ENCODE measurements around the gene ZNF581.
A peak's percentile ranks its signal among the peaks of the same experiment; 100 is the strongest.

The ZNF581 gene

GRCh38 chr19:55683449-55684261 lies 40.2 kb downstream of the ZNF581 start:
- DNase-seq = no peak

GRCh38 chr19:55684946-55685681 lies 41.7 kb downstream of the ZNF581 start:
- DNase-seq = no peak

- DNase-seq = no peak
Observed at GRCh38 chr19:55685776-55686175, 42.3 kb downstream of the ZNF581 start.

DNA sequence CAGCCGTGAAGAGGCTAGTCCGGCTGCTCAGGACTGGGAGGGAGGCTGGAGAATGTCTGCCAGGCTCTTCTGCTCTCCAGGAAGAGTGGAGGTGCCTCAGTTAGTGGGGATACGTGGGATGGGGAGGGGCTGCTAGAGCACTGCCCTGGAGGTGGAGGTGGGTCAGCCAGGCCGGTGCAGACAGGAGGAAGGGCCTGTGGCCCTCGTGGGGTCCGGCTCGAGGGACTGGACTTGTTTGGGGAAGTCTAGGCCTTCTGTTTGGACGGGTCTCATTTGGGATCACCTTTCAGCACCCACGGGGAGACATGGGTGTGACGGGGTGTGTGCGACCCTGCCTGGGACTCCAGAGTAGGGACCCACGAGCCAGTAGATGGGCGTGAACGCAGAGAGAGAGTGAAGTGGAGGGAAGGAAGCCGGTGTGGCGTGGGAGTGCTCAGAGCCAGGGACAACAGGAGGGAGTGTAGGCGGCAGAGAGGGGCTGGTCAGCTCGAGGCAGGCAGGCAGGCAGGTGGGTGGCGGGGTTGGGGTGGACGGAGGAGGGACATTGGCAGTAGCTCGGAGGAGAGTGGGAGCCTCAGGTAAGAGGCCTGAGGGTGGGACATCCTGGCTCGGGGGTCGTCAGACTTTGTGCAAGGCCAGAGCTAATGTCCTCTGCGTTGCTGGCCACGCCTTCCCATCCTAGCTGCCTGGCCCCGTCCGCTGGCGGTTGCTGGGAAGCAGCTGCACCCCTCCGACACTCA lies 43.0 kb downstream of the ZNF581 start:
- DNase-seq = no peak

DNA sequence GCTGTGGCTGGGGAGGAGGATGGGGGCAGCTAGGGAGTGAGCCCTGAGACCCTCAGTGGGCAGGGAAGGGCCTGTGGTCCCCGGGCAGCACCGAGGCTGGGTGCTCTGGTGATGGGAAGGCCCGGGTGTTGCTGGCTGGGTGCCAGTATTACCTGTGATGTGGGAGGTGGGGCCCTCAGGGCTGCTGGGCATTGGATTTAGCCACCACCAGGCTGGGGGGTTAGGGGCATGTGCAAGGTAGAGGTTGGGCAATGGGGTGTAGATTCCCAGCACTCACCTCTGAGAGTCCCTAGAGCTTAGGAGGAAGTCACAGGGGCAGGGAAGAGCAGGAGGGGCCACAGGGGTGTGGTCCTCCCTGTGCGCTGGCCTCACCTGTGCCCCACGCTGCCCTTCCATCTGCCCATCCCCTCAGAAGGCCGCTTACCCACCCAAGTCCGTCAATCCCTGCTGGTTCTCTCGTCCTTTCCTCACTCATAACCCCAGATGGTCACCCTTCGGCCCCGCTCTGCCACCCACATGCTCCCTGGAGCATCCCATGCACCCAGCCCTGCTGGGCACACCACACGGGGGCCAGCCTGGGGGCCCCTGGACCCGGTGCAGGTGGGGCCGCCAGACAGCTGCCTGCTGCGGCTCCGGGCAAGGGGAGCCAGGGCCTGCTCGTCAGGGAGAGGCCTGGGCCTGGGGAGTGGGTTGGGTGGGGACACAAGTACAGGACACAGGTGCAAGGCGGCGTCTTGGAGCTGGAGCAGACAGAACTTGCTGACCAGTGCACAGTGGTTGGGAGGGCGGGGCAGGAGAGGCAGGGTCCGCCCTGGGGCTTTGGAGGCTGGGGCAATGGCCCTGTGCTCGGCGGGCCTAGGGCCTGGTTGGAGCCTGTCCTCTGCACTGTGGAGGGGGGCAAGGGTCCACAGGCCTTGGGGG lies 44.1 kb downstream of the ZNF581 start:
- DNase-seq = no peak

DNA sequence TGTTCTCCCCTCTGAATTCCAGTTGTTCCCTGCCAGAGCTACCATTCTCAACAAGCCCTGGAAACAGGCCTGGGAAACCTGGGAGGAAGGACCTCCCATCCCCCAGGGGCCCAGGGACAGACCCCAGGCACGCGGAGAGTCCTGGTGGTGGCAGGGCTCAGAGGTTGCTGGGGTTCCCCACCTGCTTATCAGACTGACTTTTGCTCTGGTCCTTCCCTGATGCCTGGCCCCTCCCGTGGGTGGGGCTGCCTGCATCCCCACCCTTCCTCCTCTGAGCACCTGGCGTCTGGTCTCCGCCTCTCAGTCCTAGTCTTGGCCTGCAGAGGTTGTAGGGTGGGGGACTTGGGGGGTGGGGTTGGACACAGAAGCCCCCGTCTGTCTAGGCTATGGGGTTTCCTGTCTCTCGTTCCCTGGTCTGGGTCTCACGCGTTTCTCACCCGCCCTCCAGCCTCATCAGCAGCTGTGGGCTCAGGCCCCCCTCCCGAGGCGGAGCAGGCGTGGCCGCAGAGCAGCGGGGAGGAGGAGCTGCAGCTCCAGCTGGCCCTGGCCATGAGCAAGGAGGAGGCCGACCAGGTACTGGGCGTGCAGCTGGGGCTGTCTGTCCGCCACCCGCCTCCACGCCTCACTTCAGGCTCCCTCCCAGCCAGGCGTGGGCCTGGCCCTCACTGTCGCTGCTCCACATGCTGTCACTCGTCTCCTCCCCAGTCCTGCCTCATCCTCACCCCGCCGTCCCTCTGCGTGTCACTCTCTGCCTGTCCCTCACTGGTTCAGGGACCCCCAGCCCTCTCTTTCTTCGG lies 45.2 kb downstream of the ZNF581 start:
- peak; percentile 50 for DNase-seq

- no peak for DNase-seq
Observed at GRCh38 chr19:55689411-55690108, 46.1 kb downstream of the ZNF581 start.

- DNase-seq = no peak
Observed at GRCh38 chr19:55690109-55690768, 46.8 kb downstream of the ZNF581 start.

DNA sequence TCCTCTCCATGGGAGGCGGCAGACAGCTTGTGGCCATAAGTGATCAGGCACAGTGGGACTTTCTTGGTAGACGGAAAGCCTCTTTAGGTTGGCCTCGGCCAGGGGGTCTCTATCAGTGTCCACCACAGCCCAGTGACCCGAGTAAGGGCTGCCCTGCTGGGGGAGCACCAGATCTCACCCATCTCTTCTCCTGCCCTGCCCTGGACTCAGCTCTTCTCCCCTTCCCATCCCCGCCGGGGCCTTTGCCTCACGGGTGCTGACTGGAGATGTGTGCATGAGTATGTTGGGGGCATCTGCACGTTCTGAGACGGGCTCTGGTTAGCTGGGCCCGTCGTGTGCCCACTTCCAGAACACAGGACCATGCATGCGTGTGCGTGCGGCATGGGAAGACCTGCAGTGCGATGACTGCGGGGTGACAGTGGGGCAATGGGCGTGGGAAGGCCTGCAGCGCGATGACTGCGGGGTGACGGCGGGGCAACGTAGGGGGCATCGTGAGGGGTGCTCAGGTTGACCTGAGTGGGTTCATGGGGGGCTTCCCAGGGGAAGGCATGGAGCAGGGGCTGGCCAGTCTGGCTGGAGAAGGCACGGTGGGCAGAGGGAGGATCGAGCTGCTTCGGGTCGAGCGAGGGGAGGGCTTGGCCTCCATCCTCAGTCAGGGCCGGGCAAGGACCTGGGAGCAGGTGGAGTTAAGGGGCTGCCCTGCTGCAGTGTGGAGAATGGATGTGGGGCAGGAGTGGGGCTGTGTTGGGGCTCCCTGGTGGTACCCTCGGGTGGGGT lies 47.5 kb downstream of the ZNF581 start:
- DNase-seq = no peak

- no peak for DNase-seq
Observed at GRCh38 chr19:55691561-55692481, 48.4 kb downstream of the ZNF581 start.

DNA sequence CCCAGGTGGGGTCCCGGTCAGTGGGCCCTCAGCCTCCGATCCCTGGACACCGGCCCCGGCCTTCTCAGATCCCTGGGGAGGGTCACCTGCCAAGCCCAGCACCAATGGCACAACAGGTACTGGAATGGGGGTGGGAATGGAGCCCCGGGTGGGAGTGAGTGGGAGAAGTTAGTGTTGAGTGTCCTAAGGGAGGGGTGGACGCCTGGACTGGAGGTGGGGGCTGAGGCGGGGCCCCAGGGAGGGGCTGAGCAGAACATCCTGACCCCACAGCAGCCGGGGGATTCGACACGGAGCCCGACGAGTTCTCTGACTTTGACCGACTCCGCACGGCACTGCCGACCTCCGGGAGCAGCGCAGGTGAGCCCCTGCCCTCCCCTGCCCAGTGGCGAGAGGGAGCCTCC lies 49.2 kb downstream of the ZNF581 start:
- DNase-seq = no peak

DNA sequence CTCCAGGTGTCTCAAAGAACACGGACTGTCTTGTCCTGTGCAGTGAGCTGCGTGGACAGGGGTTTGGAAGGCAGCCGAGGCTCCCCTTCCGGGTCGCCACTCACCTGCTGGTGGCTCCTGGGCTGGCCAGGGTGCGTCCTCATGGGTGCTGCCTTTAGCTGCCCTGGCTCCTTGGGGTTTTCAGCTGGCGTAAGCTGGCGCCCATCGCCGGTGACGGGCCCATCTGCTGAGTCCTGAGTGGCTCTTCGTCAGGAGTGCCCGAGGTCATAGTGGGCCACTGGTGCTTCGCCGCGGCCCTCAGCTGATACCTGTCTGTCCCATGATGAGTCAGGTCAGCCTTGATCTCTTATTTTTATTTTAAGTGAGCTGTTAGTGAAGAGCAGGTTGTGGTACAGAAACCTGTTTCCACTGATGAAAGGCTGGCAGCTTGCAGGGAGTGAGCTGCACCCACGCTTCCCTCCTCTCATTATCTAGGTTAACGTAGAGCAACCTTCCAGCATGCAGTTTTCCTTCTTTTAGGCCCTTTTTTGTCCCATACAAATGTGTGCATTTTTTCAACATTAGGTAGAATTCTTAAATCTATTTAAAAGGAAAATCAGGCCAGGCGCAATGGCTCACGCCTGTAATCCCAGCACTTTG lies 50.0 kb downstream of the ZNF581 start:
- no peak for DNase-seq

- no peak for DNase-seq
Observed at GRCh38 chr19:55694241-55694655, 50.8 kb downstream of the ZNF581 start.

- no peak for DNase-seq
Observed at GRCh38 chr19:55694656-55695491, 51.4 kb downstream of the ZNF581 start.

Data from eye (tissue), 1 donor.